Stomach (tissue), 9 donors: ENCODE data around the gene PITRM1. TPM values are rescaled to one million over a fixed set of nuclear protein-coding genes. Genes with fewer than 3 reads are reported as not detected.

Experiments
- DNase-seq, 2 donors: peaks; one replicate each; pipeline versions ENCODE4 v3.0.0 to v3.0.0-alpha.2; 2013 to 2019
- H3K27ac ChIP-seq, 5 donors: fragments of 200-600 bp in 4 of 5; sonication (generic) in 4 of 5; one replicate each; pipeline ENCODE4 v1.5.1; 2013 to 2019; ENCODE audit warnings: mild to moderate bottlenecking in 1 of 5, moderate library complexity in 1 of 5
- H3K27me3 ChIP-seq, 3 donors: fragments of 200-600 bp; sonication (generic); one replicate each; pipeline ENCODE4 v1.5.1; 2017 to 2019; ENCODE audit warnings: mixed run types in 1 of 3
- H3K36me3 ChIP-seq, 4 donors: fragments of 200-600 bp; sonication (generic); 1 replicate in 3 of 4; 2 replicates in 1 of 4; pipeline ENCODE4 v1.5.1; 2016 to 2019
- H3K4me1 ChIP-seq, 4 donors: fragments of 200-600 bp; sonication (generic); one replicate each; pipeline ENCODE4 v1.5.1; 2016 to 2019
- H3K4me3 ChIP-seq, 4 donors: fragments of 200-600 bp; sonication (generic) in 3 of 4; one replicate each; pipeline ENCODE4 v1.5.1; 2016 to 2019; ENCODE audit warnings: mild to moderate bottlenecking in 1 of 4
- H3K9me3 ChIP-seq, 4 donors: fragments of 200-600 bp; sonication (generic); one replicate each; pipeline ENCODE4 v1.5.1; 2016 to 2019
- EP300 ChIP-seq: sonication (generic); formaldehyde crosslinking; IDR thresholded peaks from one replicate; pipeline ENCODE4 v1.6.1; 2017; ENCODE audit warnings: antibody characterized with exemption
- POLR2A ChIP-seq, 4 donors: fragments of 450-650 bp; IDR thresholded peaks; one replicate each; pipeline ENCODE4 v1.6.1; 2016; ENCODE audit warnings: antibody characterized with exemption in 4 of 4, control low read depth in 2 of 4, mild to moderate bottlenecking in 1 of 4, moderate library complexity in 1 of 4
- POLR2AphosphoS5 ChIP-seq, 3 donors: sonication (generic); formaldehyde crosslinking; IDR thresholded peaks; one replicate each; pipeline ENCODE4 v1.6.1; 2016; ENCODE audit warnings: antibody characterized with exemption in 3 of 3
- WGBS, 5 donors: extraction: QIAGEN DNeasy Blood & Tissue Kit in 3 of 5; methylation state at CpG; one replicate each; pipeline versions ENCODE4 v1.1.5 to v1.1.7; 2013 to 2018; 5-methylcytosine and 5-hydroxymethylcytosine counted together
- intact Hi-C: fragments of 100-400 bp; cut with DNase I; formaldehyde crosslinking; loops from one replicate; pipeline ENCODE4 v1.15.1; 2023; ENCODE audit warnings: low total_unique reads
- polyA plus RNA-seq, 3 donors: library from polyadenylated mRNA; stranded (reverse); fragments of 200-250 nt; gene quantifications; one replicate each; pipeline ENCODE4 v1.2.3, GENCODE V29; 2013
- total RNA-seq, 5 donors: library from RNA; depleted of rRNA; stranded (reverse); fragments of >200 nt; gene quantifications; one replicate each; pipeline versions ENCODE4 v1.1.0 to v1.2.3, GENCODE V29; 2014 to 2016
- TF ChIP-seq, protein P1 (sequence below), 7 experiments: fragments of 450-650 bp in 4 of 7; fragments of 200-600 bp in 3 of 7; sonication (generic) in 3 of 7; IDR thresholded peaks; one replicate each; pipeline ENCODE4 v1.5.1; 2016 to 2019; ENCODE audit warnings: antibody characterized with exemption in 7 of 7, control low read depth in 2 of 7, mild to moderate bottlenecking in 1 of 7
- donor health status: healthy with polysubstance abuse.
- donor health status: Bipolar disorder and iron deficiency.
- donor health status: healthy.

PITRM1 gene
- total and polyA plus RNA-seq, 8 donors: 32.3 to 95.1 (median 57.1) TPM

DNA sequence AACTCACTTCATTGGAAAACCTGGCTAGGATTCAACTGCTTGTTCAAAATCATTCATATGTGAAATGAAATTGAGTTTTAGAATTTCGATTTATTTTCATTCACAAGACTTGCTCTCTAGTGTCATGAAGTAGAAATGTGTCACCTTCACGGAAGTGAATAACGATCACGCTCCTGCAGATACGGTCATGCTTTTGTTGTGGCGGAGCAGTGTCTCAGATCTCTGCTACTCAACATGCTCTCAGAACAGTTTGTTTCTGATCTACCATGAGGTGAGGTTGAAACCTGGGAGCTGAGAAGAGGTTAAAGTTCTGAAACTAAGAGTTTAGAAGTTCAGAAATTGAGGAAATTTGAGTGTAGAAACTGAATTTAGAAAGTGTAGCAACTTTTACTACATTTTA lies 13.8 kb upstream of the PITRM1 start:
- TF ChIP-seq EP300 (no peak), POLR2A (IDR thresholded peaks at IDR 0.05) (no peak), POLR2AphosphoS5 (IDR thresholded peaks at IDR 0.05) (no peak)
- TF ChIP-seq, protein P1, sequence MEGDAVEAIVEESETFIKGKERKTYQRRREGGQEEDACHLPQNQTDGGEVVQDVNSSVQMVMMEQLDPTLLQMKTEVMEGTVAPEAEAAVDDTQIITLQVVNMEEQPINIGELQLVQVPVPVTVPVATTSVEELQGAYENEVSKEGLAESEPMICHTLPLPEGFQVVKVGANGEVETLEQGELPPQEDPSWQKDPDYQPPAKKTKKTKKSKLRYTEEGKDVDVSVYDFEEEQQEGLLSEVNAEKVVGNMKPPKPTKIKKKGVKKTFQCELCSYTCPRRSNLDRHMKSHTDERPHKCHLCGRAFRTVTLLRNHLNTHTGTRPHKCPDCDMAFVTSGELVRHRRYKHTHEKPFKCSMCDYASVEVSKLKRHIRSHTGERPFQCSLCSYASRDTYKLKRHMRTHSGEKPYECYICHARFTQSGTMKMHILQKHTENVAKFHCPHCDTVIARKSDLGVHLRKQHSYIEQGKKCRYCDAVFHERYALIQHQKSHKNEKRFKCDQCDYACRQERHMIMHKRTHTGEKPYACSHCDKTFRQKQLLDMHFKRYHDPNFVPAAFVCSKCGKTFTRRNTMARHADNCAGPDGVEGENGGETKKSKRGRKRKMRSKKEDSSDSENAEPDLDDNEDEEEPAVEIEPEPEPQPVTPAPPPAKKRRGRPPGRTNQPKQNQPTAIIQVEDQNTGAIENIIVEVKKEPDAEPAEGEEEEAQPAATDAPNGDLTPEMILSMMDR (IDR thresholded peaks at IDR 0.05): no peak
- Histone ChIP-seq H3K27ac (no peak overlapping the region), H3K9me3 (no peaks in the 10 kb centered on the region), H3K27me3 (peaks cover 0 to 11% (median 0%) of the 10 kb centered on the region in 3 donors), H3K4me1 (no peaks in the 10 kb centered on the region), H3K36me3 (no peaks in the 10 kb centered on the region), H3K4me3 (no peak overlapping the region)
- DNase-seq: no peak
- intact Hi-C loops: no loop called here
- 79 to 93% (median 88%) methylated on average over 6 of the region's 6 CpGs for WGBS, 5 donors

DNA sequence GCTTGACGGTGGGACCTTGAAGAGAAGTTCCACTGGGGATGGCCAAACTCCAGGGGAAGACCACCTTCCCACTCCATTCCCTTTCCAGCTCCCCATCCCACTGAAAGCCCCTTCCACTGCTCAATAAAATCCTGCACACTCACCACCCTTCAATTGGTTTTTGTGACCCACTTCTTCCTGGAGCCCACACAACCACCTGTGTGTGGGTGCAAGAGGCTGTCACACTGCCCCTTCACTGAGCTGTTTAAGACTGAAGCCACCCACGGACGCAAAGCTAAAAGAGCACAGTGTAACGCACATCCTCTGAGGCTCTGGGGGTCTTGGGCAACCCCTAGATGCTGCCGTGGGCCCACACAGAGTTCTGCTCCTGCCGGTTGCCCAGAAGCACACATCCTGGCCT lies 12.8 kb upstream of the PITRM1 start:
- intact Hi-C loops: no loop called here
- TF ChIP-seq POLR2A (IDR thresholded peaks at IDR 0.05): no peak
- TF ChIP-seq, protein P1 (IDR thresholded peaks at IDR 0.05): no peak
- TF ChIP-seq POLR2AphosphoS5 (IDR thresholded peaks at IDR 0.05): no peak
- TF ChIP-seq EP300: no peak
- H3K9me3 ChIP-seq: no peaks in the 10 kb centered on the region
- H3K27me3 ChIP-seq: peaks cover 0 to 11% (median 0%) of the 10 kb centered on the region in 3 donors
- no peaks in the 10 kb centered on the region for H3K36me3 ChIP-seq
- H3K4me3 ChIP-seq: no peak overlapping the region
- no peak overlapping the region for H3K27ac ChIP-seq
- no peak for DNase-seq
- H3K4me1 ChIP-seq: no peaks in the 10 kb centered on the region
- WGBS, 5 donors: 80 to 93% (median 90%) methylated on average over 6 of the region's 6 CpGs

DNA sequence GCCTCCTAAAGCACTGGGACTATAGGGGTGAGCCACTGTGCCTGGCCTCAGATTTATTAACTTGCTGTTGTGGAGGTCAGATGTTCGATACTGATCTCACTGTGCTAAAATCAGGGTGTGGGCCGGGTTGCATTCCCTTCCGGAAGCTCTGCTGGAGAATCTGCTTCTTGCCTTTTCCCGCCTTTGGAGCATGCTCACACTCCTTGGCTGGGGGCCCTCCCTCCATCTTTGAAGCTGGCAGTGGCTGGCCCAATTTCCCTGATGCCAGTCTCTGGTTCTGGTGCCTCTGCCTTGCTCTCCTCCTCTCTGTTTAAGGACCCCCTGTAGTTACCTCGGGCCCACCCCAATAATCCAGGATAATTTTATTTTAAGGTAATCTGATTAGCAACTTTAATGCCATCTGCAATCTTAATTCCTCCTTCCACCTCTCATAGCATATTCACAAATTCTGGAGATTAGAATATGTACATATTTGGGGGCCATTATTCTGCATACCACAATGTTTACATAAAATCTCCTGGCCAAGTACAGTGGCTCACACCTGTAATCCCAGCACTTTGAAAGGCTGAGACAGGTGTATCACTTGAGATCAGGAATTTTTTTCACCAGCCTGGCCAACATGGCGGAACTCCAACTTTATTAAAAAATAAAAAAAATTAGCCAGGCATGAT lies 7.9 kb upstream of the PITRM1 start:
- Histone ChIP-seq H3K27me3 (peaks cover 0 to 11% (median 0%) of the 10 kb centered on the region in 3 donors), H3K36me3 (no peaks in the 10 kb centered on the region), H3K9me3 (no peaks in the 10 kb centered on the region), H3K4me1 (no peaks in the 10 kb centered on the region), H3K4me3 (no peak overlapping the region), H3K27ac (no peak overlapping the region)
- DNase-seq: no peak
- TF ChIP-seq, protein P1 (IDR thresholded peaks at IDR 0.05): no peak
- TF ChIP-seq POLR2AphosphoS5 (IDR thresholded peaks at IDR 0.05) (no peak), POLR2A (IDR thresholded peaks at IDR 0.05) (no peak), EP300 (no peak)
- WGBS, 5 donors: 78 to 86% (median 85%) methylated on average over 6 of the region's 6 CpGs
- intact Hi-C loops: no loop called here

DNA sequence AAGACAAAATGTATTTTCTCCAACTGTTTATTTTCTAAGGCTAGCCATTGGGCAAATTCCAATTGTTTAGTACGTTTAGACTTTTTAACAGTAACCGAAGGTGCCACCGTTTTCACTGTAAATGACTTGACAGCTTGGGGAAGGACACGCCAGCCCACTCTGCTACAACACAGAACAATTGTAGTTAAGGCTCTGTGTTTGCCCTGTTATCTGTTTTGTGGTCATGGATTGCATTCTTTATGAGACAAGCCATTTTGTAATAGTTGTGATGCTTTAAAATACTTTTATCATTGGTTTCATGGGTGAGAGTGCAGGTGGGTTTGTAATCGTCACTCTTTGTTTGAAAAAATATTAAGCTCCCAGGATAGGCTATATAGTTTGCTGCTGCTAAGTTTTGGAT lies 6.6 kb upstream of the PITRM1 start:
- Histone ChIP-seq H3K27ac (no peak overlapping the region), H3K9me3 (no peaks in the 10 kb centered on the region), H3K36me3 (no peaks in the 10 kb centered on the region), H3K4me1 (no peaks in the 10 kb centered on the region), H3K4me3 (no peak overlapping the region), H3K27me3 (peaks cover 0 to 9% (median 0%) of the 10 kb centered on the region in 3 donors)
- no peak for DNase-seq
- TF ChIP-seq POLR2AphosphoS5 (IDR thresholded peaks at IDR 0.05) (no peak), EP300 (no peak), POLR2A (IDR thresholded peaks at IDR 0.05) (no peak)
- TF ChIP-seq, protein P1 (IDR thresholded peaks at IDR 0.05): no peak
- intact Hi-C loops: no loop called here
- 69 to 80% (median 73%) methylated on average over 5 of the region's 5 CpGs for WGBS, 5 donors
